H1 (cell line): Measurements from ENCODE around the gene SCNN1G. TPM values are rescaled to one million over a fixed set of nuclear protein-coding genes. Genes with fewer than 3 reads are reported as not detected.

ENCODE experiments used
- NRF1 ChIP-seq: IDR thresholded peaks from 2 replicates; pipeline ENCODE4 v1.6.1; 2011; ENCODE audit warnings: mild to moderate bottlenecking, low read depth, low read length, improper control_type of control experiment
- SP1 ChIP-seq: IDR thresholded peaks from 2 replicates; pipeline ENCODE4 v1.6.1; 2011; ENCODE audit warnings: low read depth, low read length
- polyA plus RNA-seq, 7 experiments: library from polyadenylated mRNA; depleted of rRNA in 3 of 7; stranded (reverse) in 5 of 7; unstranded in 2 of 7; fragments of >200 nt in 5 of 7; fragments of 200-250 nt in 2 of 7; gene quantifications; 1 replicate in 5 of 7; 2 replicates in 1 of 7; 4 replicates in 1 of 7; pipeline versions ENCODE4 v1.2.1 to v1.2.3, GENCODE V29; 2011 to 2013; ENCODE audit warnings: missing spikeins in 2 of 7, mixed read lengths in 2 of 7
- total RNA-seq: library from RNA; stranded (reverse); fragmentation: NEBNext Ultra II Directional; extraction: Animal tissue kit (Norgen Biotek cat#: 25700); gene quantifications from 2 replicates; pipeline ENCODE4 v1.2.1, GENCODE V29; 2021

The SCNN1G gene
- total and polyA plus RNA-seq, 2 of the 8 experiments (the other 6 are each of a cell fraction or from before 2014, with no cell fraction given), result 0.73 to 1.1 TPM

DNA sequence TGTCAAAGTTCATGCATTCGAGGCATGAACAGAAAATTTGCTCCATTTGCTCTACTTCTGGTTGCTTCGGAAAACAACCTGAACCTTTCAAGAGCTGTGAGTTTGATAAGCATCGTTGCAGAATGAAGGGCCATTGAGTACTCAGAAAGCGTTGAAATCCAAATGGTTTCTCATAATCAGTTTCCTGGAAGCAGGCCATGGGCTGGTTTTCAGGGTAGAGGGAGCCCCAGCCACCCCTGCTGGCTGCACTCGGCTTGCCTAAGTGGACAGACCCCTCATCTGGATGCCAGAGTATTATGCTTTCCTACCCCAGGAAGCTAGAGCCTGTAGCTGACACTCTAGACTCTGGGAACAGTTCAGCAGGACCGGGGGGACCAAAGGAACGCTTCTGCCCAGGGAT lies 24.4 kb downstream of the SCNN1G start (continued):
- no peak for TF ChIP-seq NRF1
- no peak for TF ChIP-seq SP1
